ENCODE results near the gene EN1. TPM values are rescaled to one million over a fixed set of nuclear protein-coding genes. Genes with fewer than 3 reads are reported as not detected.
A peak's percentile ranks its signal among the peaks of the same experiment; 100 is the strongest.

EN1 gene
- total RNA-seq, 3 donors from 2014 or later (not counting 1 experiment from before 2014, with no cell fraction given) = not detected

GRCh38 chr2:118845522-118846441 lies 1.7 kb downstream of the EN1 start:
- Histone ChIP-seq H3K4me3 (ENCODE audit: low read length) (no peak overlapping the region), H3K9me3 (ENCODE audit: control insufficient read depth, insufficient read depth, low read length) (no peaks in the 10 kb centered on the region), H3K27me3 (ENCODE audit: control insufficient read depth, insufficient read depth, low read length) (peaks cover 55% of the 10 kb centered on the region), H3K27ac (ENCODE audit: low read length) (no peak overlapping the region), H3K4me1 (ENCODE audit: control insufficient read depth, insufficient read depth, low read length) (peaks cover 25% of the 10 kb centered on the region), H3K36me3 (ENCODE audit: control insufficient read depth, insufficient read depth, low read length) (no peaks in the 10 kb centered on the region)
- no peaks in the 10 kb centered on the region for H3K36me3 Mint-ChIP-seq
- no peak overlapping the region for H3K27ac Mint-ChIP-seq
- ATAC-seq (no peak), DNase-seq (no peak)
- H3K27me3 Mint-ChIP-seq (ENCODE audit: low read depth in 2 of 2) = peaks cover 58 to 68% of the 10 kb centered on the region in 2 donors
- intact Hi-C loops (cut with micrococcal nuclease) = no loop called here
- no peaks in the 10 kb centered on the region for H3K9me3 Mint-ChIP-seq
- TF ChIP-seq, protein P1, sequence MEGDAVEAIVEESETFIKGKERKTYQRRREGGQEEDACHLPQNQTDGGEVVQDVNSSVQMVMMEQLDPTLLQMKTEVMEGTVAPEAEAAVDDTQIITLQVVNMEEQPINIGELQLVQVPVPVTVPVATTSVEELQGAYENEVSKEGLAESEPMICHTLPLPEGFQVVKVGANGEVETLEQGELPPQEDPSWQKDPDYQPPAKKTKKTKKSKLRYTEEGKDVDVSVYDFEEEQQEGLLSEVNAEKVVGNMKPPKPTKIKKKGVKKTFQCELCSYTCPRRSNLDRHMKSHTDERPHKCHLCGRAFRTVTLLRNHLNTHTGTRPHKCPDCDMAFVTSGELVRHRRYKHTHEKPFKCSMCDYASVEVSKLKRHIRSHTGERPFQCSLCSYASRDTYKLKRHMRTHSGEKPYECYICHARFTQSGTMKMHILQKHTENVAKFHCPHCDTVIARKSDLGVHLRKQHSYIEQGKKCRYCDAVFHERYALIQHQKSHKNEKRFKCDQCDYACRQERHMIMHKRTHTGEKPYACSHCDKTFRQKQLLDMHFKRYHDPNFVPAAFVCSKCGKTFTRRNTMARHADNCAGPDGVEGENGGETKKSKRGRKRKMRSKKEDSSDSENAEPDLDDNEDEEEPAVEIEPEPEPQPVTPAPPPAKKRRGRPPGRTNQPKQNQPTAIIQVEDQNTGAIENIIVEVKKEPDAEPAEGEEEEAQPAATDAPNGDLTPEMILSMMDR (IDR thresholded peaks at IDR 0.05) = no peak
- 8% methylated on average over 47 of the region's 47 CpGs for WGBS (ENCODE audit: insufficient coverage)
- H3K4me3 Mint-ChIP-seq = peak overlapping the region; percentile 56
- peaks cover 21 to 31% of the 10 kb centered on the region in 2 donors for H3K4me1 Mint-ChIP-seq

GRCh38 chr2:118845005-118845521 lies 2.4 kb downstream of the EN1 start:
- WGBS (ENCODE audit: insufficient coverage) = 10% methylated on average over 43 of the region's 43 CpGs
- DNase-seq (no peak), ATAC-seq (no peak)
- Mint-ChIP-seq H3K4me3 (peak overlapping the region; percentile 35), H3K36me3 (no peaks in the 10 kb centered on the region), H3K27me3 (ENCODE audit: low read depth in 2 of 2) (peaks cover 58 to 68% of the 10 kb centered on the region in 2 donors), H3K4me1 (peaks cover 21 to 31% of the 10 kb centered on the region in 2 donors), H3K9me3 (no peaks in the 10 kb centered on the region), H3K27ac (no peak overlapping the region)
- TF ChIP-seq, protein P1 (IDR thresholded peaks at IDR 0.05) = no peak
- Histone ChIP-seq H3K9me3 (ENCODE audit: control insufficient read depth, insufficient read depth, low read length) (no peaks in the 10 kb centered on the region), H3K36me3 (ENCODE audit: control insufficient read depth, insufficient read depth, low read length) (no peaks in the 10 kb centered on the region), H3K27me3 (ENCODE audit: control insufficient read depth, insufficient read depth, low read length) (peaks cover 55% of the 10 kb centered on the region), H3K4me3 (ENCODE audit: low read length) (no peak overlapping the region), H3K4me1 (ENCODE audit: control insufficient read depth, insufficient read depth, low read length) (peaks cover 25% of the 10 kb centered on the region), H3K27ac (ENCODE audit: low read length) (no peak overlapping the region)
- intact Hi-C loops (cut with micrococcal nuclease) = no loop called here

DNA sequence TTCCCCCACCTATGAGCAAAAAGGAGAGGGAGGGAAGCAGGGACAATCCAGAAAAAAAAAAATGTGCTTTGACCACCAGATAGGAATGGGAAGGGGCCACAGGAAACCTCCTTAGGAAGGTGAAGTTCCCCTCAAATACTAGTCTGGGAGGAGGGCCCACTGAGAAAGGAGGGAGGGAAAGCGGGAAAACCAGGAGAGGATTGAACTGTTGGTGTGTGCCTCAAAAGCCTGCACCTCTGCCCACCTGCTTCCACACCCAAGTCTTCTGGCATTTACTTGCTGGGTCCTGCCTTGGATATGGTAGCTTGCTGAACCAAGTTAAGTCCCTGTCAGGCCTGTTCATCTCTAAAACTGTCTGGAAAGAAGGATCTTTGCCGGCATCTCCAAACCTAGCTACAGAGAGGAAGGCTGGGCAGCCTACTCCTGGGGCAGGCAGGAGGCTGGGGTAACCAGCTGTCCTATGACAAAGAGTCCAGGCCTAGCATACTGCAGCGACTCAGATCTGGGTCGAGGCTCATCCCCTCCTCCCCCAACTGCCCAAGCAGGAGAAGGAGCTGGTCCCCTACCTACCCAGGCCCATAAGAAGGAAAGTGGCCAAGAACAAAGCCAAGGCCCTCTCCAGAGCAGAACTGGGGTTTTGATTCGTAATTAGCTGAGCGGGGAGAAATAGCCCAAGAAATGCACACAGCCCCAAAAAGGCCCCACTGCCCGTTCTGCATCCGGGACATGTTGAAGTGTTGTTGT lies 3.0 kb downstream of the EN1 start:
- H3K9me3 Mint-ChIP-seq = no peaks in the 10 kb centered on the region
- H3K27ac Mint-ChIP-seq = no peak overlapping the region
- H3K4me1 Mint-ChIP-seq = peaks cover 21 to 31% of the 10 kb centered on the region in 2 donors
- H3K27me3 ChIP-seq (ENCODE audit: control insufficient read depth, insufficient read depth, low read length) = peaks cover 57% of the 10 kb centered on the region
- peaks cover 25% of the 10 kb centered on the region for H3K4me1 ChIP-seq (ENCODE audit: control insufficient read depth, insufficient read depth, low read length)
- H3K27ac ChIP-seq (ENCODE audit: low read length) = no peak overlapping the region
- H3K9me3 ChIP-seq (ENCODE audit: control insufficient read depth, insufficient read depth, low read length) = no peaks in the 10 kb centered on the region
- no peak overlapping the region for H3K4me3 ChIP-seq (ENCODE audit: low read length)
- no peaks in the 10 kb centered on the region for H3K36me3 ChIP-seq (ENCODE audit: control insufficient read depth, insufficient read depth, low read length)
- peak overlapping the region; percentile 45 for H3K4me3 Mint-ChIP-seq
- WGBS (ENCODE audit: insufficient coverage) = 5% methylated on average over 8 of the region's 8 CpGs
- DNase-seq (no peak), ATAC-seq (no peak)
- peaks cover 58 to 68% of the 10 kb centered on the region in 2 donors for H3K27me3 Mint-ChIP-seq (ENCODE audit: low read depth in 2 of 2)
- intact Hi-C loops (cut with micrococcal nuclease) = no loop called here
- TF ChIP-seq, protein P1 (IDR thresholded peaks at IDR 0.05) = no peak
- H3K36me3 Mint-ChIP-seq = no peaks in the 10 kb centered on the region
